ENCODE measurements around the gene RAPGEF2.
"Not testable (repeated sequence)": the region's sequence is repeated elsewhere in the genome, so short reads cannot be mapped to it uniquely, and the experiment has no call there.

The RAPGEF2 gene

DNA sequence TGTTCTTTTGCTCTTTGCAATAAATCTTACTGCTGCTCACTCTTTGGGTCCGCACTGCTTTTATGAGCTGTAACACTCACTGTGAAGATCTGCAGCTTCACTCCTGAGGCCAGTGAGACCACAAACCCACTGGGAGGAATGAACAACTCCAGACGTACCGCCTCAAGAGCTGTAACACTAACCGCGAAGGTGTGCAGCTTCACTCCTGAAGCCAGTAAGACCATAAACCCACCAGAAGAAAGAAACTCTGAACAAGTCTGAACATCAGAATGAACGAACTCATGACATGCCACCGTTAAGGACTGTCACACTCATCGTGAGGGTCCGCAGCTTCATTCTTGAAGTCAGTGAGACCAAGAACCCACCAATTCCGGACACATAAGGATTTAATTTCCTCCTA lies 276.2 kb downstream of the RAPGEF2 start:
- DNase-seq, result not testable (repeated sequence)

DNA sequence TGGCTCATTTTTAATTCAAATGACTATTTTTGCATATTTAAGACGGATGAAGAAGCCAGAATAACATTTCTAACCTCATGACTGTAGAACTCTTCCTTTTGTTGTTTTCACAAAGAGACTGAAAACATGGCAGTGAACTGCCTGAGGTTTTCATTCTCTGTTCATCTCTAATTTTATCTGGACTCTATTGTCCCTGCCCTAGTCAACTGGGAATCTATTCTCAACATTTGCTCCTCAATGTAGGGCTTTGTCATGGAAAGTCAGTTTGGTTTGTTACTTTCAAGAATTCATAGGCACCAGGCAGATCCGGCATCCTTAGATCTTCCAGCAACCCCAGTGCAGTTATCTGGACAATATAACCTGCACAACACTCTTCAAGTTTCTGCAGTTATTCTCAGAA lies 277.0 kb downstream of the RAPGEF2 start:
- no peak for DNase-seq

DNA sequence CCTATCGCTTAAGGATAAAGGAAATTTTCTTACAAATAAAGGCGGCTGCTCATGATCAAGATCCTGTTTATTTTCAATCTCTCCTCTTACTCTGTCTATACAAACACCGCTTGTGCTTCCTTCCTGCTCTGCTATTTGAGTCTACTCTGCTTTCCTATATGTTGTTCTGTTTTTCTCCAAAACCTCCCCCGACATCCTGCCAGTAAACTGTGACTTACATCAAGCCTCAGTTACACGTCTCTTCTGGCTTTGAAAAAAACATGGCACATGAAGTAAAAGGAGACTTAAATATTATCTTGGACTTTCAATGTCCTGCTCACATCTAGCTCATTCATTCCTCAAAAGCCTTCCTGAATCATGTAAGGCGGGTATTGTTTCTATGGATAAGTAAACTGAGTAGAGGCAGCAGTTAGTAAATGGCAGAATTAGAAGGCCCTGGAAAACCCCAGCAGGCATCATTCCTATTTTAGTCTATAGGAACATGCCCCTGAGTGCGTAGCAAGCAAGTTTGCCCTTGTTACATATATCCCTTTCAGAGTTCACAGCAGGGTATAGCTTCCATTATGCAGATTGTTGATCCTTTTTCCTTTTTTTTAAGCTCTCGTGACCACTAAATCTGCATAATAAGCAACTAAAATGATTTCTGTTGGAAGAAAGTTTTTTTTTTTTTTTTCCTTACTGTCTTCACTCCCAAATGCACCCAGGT lies 280.1 kb downstream of the RAPGEF2 start:
- no peak for DNase-seq

DNA sequence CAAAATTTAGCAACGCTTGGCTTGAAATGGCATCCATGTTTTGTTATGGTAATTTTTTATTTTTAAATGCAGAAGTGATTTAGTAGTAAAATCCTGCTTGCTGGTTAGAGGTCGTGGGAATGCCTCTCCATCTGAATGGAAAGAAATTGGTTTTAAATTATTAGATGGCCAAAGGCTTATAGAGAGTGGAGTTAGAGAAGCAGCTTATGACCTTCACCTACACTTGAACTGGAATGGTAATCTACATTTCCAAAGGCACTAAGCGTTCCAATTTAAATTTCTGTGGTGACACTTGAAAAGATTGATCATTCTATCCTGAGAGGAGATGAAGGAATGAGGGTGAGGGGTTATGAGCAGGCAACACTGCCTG lies 280.7 kb downstream of the RAPGEF2 start:
- DNase-seq, result no peak

DNA sequence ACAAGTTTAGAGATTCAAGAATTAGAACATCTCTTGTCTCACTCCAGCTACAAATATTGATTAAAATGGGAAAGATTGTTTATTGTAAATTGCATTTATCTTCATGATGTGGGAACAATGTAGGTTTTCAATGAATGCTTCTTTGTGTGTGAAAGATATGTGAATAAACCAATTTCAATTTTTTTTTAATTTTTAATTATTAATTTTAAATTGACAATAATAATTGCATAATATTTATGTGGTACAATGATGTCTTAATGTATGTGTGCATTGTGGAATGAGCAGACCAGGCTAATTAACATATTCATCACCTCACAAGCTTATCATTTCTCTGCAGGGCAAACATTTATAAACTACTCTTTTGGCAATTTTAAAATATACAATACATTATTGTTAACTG lies 281.1 kb downstream of the RAPGEF2 start:
- DNase-seq, result no peak

DNA sequence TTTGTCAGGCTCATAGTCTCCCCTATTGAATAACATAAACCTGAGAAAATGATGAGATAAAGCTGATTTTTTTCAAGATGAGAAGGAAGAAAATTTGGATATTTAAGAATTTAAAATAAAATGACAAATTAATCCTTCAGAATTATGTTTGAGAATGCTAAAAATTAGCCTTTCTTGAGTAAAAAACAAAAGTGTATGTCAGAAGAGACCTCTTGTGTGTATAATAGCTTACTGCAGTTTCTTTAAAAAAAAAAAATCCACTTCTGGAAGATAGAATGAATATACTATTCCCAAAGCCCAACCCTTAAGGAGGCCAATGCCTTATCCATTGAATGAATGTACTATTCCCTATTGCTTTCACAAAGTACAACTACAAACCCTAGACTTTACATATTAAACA lies 281.8 kb downstream of the RAPGEF2 start:
- DNase-seq, result no peak

DNA sequence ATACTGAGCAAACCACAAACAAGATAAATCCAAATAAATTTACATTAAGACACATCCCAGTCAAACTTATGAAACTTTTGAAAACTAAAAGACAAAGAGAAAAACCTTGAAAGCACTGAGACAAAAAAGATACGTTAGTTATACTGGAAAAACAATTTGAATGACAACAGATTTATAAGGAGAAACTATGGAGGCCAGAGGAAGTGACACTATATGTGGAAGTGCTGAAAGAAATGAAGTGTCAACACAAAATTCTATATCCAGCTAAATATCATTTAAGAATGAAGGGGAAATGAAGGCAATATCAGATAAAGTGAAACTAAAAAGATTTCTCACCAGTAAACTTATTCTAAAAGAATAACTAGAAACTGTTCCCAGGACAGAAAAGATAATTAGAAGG lies 283.7 kb downstream of the RAPGEF2 start:
- DNase-seq, result no peak

DNA sequence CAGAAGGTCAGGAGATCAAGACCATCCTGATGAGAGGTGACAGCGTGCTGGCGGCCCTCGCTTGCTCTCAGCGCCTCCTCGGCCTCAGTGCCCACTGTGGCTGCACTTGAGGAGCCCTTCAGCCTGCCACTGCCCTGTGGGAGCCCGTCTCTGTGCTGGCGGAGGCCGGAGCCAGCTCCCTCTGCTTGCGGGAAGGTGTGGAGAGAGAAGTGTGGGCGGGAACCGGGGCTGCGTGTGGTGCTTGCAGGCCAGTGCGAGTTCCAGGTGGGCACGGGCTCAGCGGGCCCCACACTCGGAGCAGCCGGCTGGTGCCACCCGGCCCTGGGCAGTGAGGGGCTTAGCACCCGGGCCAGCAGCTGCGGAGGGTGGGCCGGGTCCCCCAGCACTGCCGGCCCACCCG lies 286.9 kb downstream of the RAPGEF2 start:
- no peak for DNase-seq

DNA sequence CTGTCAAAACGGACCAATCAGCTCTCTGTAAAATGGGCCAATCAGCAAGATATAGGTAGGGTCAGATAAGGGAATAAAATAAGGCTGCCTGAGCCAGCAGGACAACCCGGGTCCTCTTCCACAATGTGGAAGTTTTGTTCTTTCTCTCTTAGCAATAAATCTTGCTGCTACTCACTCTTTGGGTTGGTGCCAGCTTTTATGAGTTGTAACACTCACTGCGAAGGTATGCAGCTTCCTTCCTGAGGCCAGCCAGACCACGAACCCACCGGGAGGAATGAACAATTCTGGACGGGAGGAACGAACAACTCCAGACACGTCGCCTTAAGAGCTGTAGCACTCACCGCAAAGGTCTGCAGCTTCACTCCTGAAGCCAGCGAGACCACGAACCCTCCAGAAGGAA lies 287.8 kb downstream of the RAPGEF2 start:
- no peak for DNase-seq

DNA sequence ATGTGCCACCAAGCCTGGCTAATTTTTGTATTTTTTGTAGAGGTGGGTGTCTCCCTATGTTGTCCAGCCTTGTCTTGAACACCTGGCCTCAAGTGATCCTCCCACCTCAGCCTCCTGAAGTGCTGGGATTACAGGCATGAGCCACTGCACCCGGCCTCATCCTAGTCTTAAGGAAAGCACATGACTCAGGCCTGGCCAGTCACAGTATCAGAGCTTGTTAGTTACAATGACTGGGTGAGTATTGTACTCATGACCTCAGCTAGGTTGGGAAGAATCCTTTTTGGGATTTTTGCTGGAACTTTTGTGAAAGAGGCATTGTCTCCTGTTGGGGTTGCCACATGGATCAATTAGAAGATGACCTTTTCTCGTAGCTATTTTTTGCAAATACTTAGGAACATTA lies 292.8 kb downstream of the RAPGEF2 start:
- DNase-seq, result no peak

DNA sequence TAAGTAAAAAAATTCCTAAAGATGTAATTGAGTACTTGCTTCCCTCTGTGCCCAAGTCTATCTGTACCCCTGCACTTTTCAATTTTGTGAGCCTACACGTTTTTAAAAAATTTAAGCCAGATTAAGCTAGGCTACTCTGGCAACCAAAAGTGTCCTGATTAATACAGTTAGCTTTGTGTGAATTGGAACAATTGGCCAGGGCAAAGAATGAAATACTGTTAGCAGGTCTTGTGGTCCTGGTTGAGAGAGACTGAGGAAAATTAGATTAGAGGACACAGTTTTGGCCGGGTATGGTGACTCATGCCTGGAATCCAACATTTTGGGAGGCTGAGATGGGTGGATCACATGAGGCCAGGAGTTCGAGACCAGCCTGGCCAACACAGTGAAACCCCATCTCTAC lies 293.3 kb downstream of the RAPGEF2 start:
- no peak for DNase-seq

DNA sequence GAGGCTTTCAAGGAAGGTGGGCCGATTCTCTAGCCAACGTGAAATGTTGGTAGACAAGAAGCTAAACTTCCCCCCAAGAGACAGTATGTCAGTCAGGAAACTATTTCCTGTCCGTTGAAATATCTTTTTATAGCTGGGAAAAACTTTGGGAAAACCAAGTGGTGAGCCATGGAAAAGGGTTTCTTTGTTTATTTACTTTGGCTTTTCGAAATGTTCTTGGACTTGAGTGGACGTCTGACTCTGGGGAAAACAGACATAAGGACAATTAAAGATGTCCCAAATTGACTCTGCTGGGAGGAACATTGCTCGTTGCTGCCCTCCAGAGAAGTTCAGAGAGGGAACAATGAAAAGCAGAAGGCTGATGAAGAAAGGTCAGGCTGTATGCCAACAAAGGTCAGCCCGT lies 295.4 kb downstream of the RAPGEF2 start:
- DNase-seq, result no peak

DNA sequence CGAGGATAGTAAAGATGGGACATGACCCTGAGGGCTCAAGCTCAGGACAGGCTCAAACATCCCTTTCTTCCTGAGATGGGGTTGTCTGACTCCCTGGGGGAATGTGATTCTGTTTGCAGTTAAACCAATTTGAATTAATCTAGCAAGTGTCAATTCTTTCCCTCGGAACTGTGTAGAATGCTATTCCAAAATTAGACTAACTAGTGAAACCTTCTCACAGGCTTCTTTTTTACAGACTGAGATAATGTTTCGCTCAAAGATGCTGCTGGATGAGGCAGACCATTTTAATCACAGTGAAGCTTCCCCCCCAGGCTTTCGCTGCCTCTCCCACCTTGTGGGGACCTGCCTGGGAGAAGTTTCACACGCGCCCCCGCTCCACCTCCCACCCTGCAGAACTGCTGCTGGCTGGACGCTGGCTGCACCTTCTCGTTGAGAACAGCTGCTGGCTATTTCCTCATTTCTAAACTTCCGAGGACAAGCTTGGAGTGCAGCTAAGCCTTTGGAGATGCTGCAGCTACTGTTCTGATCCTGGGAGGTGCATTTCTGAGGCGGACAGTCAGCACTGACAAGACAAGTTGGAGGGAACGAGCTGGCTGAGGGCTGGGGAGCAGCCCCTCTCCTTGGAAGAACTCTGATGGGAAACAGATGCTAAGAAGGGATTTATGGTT lies 297.8 kb downstream of the RAPGEF2 start:
- DNase-seq, result peak; percentile 57

DNA sequence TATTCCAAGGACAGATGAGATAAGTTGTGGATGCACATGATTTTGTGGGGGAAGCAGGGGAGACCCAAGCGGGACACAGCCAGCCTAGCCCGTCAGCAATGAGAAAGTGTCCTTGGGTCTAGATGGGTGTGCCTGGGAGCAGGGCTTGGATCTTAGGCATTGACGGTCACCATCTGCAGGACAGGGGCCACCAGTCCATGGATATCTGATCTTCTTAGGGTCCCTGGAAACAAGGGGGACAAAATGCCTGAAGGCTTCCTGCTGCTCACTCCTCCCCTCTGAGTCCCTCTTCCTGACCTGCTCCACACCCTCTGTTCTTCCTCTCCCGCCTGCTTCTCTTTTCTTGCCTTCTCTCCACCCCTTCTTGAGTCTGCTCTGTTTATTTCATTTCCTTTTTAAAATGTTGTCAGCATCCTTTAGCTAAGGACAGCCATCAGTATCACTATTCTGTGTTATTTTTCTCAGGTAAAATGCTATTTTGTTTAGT lies 298.4 kb downstream of the RAPGEF2 start:
- no peak for DNase-seq

DNA sequence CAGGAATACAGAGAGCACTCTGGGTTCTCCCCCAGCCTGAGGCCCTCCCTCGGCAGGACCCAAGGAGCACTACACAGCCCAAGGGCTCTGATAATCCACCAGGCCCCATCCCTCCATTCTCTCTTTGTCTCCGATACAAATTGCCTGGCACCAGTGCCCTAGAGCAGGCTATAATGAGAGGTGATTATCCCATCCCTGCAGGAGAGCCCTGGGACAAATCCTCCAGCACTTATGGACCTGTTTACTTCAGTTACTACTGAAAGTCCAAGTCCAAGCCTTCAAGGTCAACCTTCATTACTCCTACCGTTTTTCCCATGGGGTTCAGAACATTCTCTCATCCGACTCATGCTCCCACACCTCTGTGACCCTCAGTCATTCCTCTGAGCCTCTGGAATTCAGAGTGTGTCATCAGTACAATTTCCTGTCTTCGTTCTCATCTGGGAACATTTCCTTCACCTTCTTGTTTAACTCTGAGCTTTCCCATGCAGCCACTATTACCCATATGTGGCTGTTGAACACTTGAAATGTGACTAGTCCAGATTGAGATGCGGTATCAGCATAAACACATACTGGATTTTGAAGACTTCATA lies 299.0 kb downstream of the RAPGEF2 start:
- no peak for DNase-seq
